ENCODE data around the gene GPR17. TPM values are rescaled to one million over a fixed set of nuclear protein-coding genes. Genes with fewer than 3 reads are reported as not detected.

The GPR17 gene, protein sequence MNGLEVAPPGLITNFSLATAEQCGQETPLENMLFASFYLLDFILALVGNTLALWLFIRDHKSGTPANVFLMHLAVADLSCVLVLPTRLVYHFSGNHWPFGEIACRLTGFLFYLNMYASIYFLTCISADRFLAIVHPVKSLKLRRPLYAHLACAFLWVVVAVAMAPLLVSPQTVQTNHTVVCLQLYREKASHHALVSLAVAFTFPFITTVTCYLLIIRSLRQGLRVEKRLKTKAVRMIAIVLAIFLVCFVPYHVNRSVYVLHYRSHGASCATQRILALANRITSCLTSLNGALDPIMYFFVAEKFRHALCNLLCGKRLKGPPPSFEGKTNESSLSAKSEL
- not detected for total RNA-seq

DNA sequence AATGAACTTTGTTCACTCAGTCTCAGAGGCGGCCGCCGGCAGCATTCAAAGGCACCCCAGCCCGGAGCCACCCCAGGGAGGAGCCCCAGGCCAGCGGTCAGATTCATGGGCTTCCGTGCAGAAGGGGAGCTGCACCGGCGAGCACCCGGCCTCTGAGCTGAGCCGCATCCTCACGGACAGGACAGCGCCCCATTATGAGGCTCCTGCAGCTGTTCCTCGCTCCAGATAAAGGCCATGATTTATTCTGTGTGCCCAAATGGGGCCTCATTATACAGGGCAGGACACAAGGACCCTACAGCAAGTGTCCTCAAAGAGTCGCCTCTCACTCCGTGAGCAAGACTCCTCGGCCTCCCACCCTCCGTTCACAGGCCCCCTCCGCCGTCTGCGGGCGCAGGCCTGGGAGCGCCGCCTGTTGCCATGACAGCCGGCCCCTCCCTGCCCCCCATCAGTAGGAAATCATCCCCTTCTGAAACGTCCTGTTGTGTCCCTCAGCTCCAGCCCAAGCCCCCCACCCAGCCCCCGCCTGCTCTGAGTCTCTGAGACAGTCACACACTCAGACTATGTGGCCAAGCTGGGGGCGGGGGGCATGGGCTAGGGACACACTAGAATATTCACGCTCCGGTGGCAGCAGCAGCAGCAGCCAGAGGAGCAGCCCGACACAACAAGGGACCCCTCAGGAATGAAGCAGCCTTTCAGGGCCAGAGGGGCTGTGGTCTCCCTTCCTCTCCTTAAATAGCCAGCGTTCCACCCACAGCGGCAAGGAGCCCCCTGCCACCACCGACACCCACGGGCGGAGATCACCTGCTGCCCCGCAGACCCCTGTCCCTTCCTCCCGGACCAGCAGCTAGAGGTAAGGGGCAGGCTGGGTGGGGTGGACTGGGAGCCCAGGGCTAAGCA lies at the start of gene GPR17:
Gene GPR17 (plus strand): TSS at position 759 of the 897 bp plus-strand sequence. CDS start 4,583 bp downstream, outside the sequence.
- DNase-seq (ENCODE audit: low spot score) (no peak), ATAC-seq (no peak)
- Mint-ChIP-seq H3K36me3 (no peaks in the 10 kb centered on the region), H3K9me3 (no peaks in the 10 kb centered on the region), H3K27ac (no peak within 1 kb of the TSS), H3K4me1 (ENCODE audit: low read depth in 2 of 2) (peaks cover 0 to 8% of the 10 kb centered on the region in 2 donors), H3K4me3 (no peak within 1 kb of the TSS), H3K27me3 (no peaks in the 10 kb centered on the region)

GRCh38 chr2:127596311-127597045 lies 49.5 kb upstream of the GPR17 start:
- Mint-ChIP-seq H3K9me3 (no peaks in the 10 kb centered on the region), H3K4me3 (no peak overlapping the region), H3K27me3 (peaks cover 12 to 22% of the 10 kb centered on the region in 2 donors), H3K36me3 (no peaks in the 10 kb centered on the region), H3K27ac (no peak overlapping the region), H3K4me1 (ENCODE audit: low read depth in 2 of 2) (no peaks in the 10 kb centered on the region)
- DNase-seq (ENCODE audit: low spot score) (peak; percentile 22), ATAC-seq (peak in 1 of 2 donors; percentile 9)

DNA sequence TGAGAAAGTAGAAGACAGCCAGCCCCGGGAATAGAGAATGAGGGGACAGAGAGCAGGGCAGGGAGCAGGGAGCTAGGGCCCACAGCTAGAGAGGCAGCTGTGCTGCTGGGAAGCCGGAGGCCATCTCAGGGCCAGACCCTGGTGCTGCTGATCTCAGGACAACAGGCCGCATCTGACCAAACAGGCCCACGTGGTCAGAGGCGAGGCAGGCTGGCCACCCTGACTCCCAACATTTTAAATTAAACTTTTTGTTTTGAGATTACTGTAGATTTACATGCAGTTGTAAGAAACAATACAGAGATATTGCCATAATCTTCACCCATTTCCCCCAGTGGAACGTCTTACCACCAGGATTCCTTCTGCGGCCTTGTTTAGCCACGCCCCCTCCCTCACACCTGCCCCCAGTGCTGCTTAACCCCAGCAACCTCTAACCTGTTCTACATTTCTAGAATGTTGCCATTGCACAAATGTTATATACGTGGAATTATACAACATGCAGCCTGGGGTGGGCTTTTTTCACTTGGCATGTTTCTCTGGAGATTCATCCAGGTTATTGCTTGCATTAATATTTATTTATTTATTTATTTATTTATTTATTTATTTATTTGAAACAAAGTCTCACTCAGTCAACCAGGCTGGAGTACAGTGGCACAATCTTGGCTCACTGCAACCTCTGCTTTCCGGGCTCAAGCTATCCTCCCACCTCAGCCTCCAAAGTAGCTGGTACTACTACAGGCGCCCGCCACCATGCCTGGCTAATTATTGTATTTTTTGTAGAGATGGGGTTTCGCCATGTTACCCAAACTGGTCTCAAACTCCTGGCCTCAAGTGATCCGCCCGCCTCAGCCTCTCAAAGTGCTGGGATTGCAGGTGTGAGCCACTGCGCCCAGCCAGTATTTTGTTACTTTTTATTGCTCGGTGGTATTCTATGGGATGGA lies 48.6 kb upstream of the GPR17 start:
- DNase-seq (ENCODE audit: low spot score): peak; percentile 31
- Mint-ChIP-seq H3K9me3 (no peaks in the 10 kb centered on the region), H3K4me3 (no peak overlapping the region), H3K36me3 (no peaks in the 10 kb centered on the region), H3K27ac (no peak overlapping the region), H3K27me3 (peaks cover 12 to 22% of the 10 kb centered on the region in 2 donors), H3K4me1 (ENCODE audit: low read depth in 2 of 2) (no peaks in the 10 kb centered on the region)
- ATAC-seq: no peak

DNA sequence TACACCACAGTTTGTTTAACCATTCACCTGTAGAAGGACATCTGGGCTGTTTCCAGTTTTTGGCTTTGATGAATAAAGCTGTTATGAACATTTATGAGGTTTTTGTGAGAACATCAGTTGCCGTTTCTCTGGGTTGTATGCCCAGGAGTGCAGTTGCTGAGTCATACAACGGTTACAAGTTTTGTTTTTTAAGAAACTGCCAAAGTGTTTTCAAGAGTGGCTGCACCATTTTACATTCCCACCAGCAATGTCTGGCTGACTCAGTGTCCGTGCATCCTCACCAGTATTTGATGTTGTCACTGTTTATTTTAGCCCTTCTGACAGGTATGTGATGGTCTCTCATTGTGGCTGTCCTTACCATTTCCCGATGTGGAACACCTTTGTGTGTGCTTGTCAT lies 48.0 kb upstream of the GPR17 start:
- Mint-ChIP-seq H3K9me3 (no peaks in the 10 kb centered on the region), H3K4me3 (no peak overlapping the region), H3K36me3 (no peaks in the 10 kb centered on the region), H3K4me1 (ENCODE audit: low read depth in 2 of 2) (no peaks in the 10 kb centered on the region), H3K27ac (no peak overlapping the region), H3K27me3 (peaks cover 12 to 22% of the 10 kb centered on the region in 2 donors)
- ATAC-seq (no peak), DNase-seq (ENCODE audit: low spot score) (peak; percentile 20)

DNA sequence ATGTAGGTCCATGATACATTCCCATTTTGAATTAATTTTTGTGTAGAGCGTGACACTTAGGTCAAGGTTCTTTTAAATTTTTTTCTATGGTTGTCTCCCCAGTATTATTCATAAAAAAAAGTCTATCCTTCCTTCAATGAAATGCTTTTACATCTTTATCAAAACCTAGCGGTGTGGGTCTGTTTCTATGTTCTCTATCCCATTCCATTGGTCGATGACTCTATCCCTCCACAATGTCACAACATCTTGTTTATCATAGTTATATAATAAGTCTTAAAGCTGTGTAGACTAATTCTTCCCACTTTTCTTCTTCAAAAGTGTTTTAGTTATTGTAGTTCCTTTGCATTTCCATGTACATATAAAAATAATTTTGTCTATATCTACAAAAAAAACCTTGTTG lies 47.2 kb upstream of the GPR17 start:
- DNase-seq (ENCODE audit: low spot score) (no peak), ATAC-seq (no peak)
- Mint-ChIP-seq H3K9me3 (no peaks in the 10 kb centered on the region), H3K27ac (no peak overlapping the region), H3K27me3 (peaks cover 12 to 22% of the 10 kb centered on the region in 2 donors), H3K4me1 (ENCODE audit: low read depth in 2 of 2) (no peaks in the 10 kb centered on the region), H3K4me3 (no peak overlapping the region), H3K36me3 (no peaks in the 10 kb centered on the region)

DNA sequence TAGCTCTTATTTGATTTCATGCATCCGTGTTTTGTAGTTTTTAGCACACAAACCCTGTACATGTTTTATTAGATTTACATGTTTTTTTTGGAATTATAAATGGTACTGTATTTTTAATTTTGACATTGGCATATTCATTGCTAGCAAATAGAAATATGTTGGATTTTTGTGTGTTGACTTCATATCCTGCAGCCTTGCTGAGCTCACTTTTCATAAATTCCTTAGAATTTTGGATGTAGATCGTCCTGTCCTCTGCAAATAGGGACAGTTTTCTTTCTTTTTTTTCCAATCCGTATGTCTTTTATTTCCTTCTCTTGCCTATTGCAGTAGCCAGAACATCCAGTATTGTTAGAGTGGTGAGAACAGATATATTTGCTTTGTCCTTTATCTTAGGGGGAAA lies 46.7 kb upstream of the GPR17 start:
- DNase-seq (ENCODE audit: low spot score) (no peak), ATAC-seq (no peak)
- no peaks in the 10 kb centered on the region for H3K4me1 Mint-ChIP-seq (ENCODE audit: low read depth in 2 of 2)
- peaks cover 12 to 22% of the 10 kb centered on the region in 2 donors for H3K27me3 Mint-ChIP-seq
- no peaks in the 10 kb centered on the region for H3K36me3 Mint-ChIP-seq
- H3K4me3 Mint-ChIP-seq: no peak overlapping the region
- no peak overlapping the region for H3K27ac Mint-ChIP-seq
- H3K9me3 Mint-ChIP-seq: no peaks in the 10 kb centered on the region

- H3K9me3 Mint-ChIP-seq: no peaks in the 10 kb centered on the region
- H3K27ac Mint-ChIP-seq: no peak overlapping the region
- no peaks in the 10 kb centered on the region for H3K36me3 Mint-ChIP-seq
- H3K4me1 Mint-ChIP-seq (ENCODE audit: low read depth in 2 of 2): no peaks in the 10 kb centered on the region
- H3K4me3 Mint-ChIP-seq: no peak overlapping the region
- ATAC-seq (no peak), DNase-seq (ENCODE audit: low spot score) (no peak)
- no peaks in the 10 kb centered on the region for H3K27me3 Mint-ChIP-seq
Observed at GRCh38 chr2:127604986-127605385, 41.0 kb upstream of the GPR17 start.

DNA sequence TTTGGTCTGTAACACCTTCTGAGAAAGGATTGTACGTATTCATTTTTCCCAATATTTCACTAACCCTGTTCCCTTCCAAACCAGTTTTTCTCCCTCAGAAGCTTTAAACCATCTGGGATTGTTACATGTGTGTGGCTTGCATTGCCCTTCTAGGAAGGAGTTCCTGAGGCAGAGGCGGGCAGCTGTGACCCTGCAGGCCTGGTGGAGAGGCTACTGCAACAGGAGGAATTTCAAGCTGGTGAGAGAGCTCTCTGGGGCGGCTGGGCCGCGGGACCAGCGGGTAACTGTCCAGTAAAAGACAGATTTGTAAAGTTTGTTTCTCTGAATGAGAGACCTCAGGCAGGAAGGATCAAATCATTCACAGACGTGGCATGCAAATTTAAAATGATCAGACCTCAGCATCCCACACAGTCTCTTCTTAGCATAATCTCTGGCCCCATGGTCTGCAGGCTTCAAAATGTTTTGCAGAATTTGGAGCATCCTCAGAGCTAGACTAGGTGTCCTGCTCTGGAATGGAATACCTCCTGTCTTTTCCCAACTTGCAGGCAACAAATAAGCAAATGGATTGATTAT lies 40.2 kb upstream of the GPR17 start:
- Mint-ChIP-seq H3K27ac (no peak overlapping the region), H3K9me3 (no peaks in the 10 kb centered on the region), H3K4me1 (ENCODE audit: low read depth in 2 of 2) (no peaks in the 10 kb centered on the region), H3K36me3 (no peaks in the 10 kb centered on the region), H3K27me3 (no peaks in the 10 kb centered on the region), H3K4me3 (no peak overlapping the region)
- DNase-seq (ENCODE audit: low spot score) (no peak), ATAC-seq (no peak)

GRCh38 chr2:127606625-127607398 lies 39.1 kb upstream of the GPR17 start:
- H3K27ac Mint-ChIP-seq: no peak overlapping the region
- H3K36me3 Mint-ChIP-seq: no peaks in the 10 kb centered on the region
- no peak for ATAC-seq
- H3K4me3 Mint-ChIP-seq: no peak overlapping the region
- H3K9me3 Mint-ChIP-seq: no peaks in the 10 kb centered on the region
- no peaks in the 10 kb centered on the region for H3K27me3 Mint-ChIP-seq
- DNase-seq (ENCODE audit: low spot score): no peak
- H3K4me1 Mint-ChIP-seq (ENCODE audit: low read depth in 2 of 2): no peaks in the 10 kb centered on the region

DNA sequence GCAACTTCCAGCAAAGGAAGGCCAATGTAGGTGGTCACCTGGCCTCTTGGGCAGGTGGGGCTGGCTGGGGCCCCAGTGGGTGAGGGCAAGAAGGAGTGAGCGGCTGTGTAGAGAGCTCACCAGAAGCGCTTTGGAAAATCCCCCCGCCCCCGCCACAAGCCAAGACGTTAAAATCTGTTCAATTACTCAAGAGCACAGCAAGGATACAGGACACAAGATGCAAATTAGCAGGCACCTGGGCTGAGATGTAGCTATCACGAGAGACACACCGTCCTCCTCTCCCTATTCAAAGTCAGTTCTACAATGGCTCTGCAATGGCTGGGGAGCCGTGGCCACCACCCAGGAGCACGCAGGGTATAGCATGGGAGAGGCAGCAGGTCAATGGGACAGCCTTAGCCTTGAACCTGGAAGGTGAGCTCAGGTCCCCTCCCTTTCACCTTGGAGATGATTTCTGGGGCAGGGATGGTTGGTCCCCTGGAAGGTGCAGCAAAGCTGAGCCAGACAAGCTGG lies 38.5 kb upstream of the GPR17 start:
- no peaks in the 10 kb centered on the region for H3K27me3 Mint-ChIP-seq
- no peak for DNase-seq (ENCODE audit: low spot score)
- no peak for ATAC-seq
- H3K4me3 Mint-ChIP-seq: no peak overlapping the region
- H3K4me1 Mint-ChIP-seq (ENCODE audit: low read depth in 2 of 2): no peaks in the 10 kb centered on the region
- no peaks in the 10 kb centered on the region for H3K9me3 Mint-ChIP-seq
- no peaks in the 10 kb centered on the region for H3K36me3 Mint-ChIP-seq
- H3K27ac Mint-ChIP-seq: no peak overlapping the region

DNA sequence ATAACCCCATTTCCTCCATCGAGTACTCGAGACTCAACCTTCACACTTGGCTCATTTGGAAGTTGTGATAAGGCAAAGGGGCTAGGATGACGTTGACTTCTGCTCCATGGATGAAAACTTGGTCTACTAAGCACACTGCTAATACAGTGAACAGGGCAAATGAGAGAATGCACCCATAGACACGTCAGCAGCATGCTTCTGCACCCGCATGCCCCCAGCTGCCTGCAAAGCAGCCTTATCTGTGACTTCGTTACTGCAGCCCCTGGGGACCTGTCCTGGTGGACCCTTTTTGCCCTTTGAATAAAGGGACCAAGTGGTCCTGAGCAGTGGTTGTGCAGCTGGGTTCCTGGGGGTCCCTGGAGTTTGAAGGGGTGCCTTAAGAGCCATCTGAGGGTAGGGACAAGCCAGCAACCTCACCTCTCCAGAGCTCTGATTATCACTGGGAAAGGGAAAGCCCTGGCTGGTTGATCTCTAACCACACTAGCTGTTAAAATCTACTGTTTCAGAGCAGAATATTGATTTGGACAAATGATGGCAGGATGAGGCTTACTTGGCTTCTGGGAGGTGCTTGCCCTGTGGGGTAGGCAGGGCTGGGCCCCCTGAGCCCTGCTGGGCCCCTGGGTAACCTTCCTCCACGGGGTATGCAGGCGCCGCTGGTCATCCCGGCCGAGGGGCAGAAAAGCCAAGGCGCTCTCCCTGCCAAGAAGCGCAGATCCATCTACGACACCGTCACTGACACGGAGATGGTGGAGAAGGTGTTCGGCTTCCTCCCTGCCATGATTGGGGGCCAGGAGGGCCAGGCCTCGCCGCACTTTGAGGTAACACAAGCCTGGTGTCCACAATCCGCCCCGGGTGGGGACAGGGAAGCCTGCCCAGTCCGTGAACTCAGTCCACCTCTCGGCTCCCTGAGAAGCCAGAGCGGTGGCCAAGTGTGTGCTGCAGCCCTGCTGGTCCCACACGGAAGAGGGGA lies 37.6 kb upstream of the GPR17 start:
- no peak for DNase-seq (ENCODE audit: low spot score)
- no peak overlapping the region for H3K27ac Mint-ChIP-seq

More for the DNA sequence above, 37.6 kb upstream of the GPR17 start:
- Mint-ChIP-seq H3K36me3 (no peaks in the 10 kb centered on the region), H3K9me3 (no peaks in the 10 kb centered on the region), H3K27me3 (peaks cover 0 to 5% of the 10 kb centered on the region in 2 donors), H3K4me3 (no peak overlapping the region), H3K4me1 (ENCODE audit: low read depth in 2 of 2) (no peaks in the 10 kb centered on the region)
- no peak for ATAC-seq

Measured in natural killer cell treated with Interleukin-12 subunit alpha and Interleukin-12 subunit beta and Interleukin-15 and Interleukin-18, amount 100 ng/mL, for 72 hours (primary cell).